Superior temporal gyrus (tissue), 1 donor: ENCODE data around the gene SDCBP2.
A peak's percentile ranks its signal among the peaks of the same experiment; 100 is the strongest.

Experiments used
- DNase-seq: peaks from one replicate; pipeline ENCODE4 v3.0.0-alpha.2; 2016; ENCODE audit errors: extremely low spot score

SDCBP2 gene

GRCh38 chr20:1331101-1331500 is 2.2 kb upstream of the SDCBP2 start:
- no peak for DNase-seq

GRCh38 chr20:1330075-1330830 is 1.3 kb upstream of the SDCBP2 start:
- no peak for DNase-seq

GRCh38 chr20:1327827-1328679 is 886 bp downstream of the SDCBP2 start:
- DNase-seq, result no peak

GRCh38 chr20:1327241-1327653 is 1.7 kb downstream of the SDCBP2 start:
- peak; percentile 68 for DNase-seq

GRCh38 chr20:1326031-1326930 is 2.7 kb downstream of the SDCBP2 start:
- peak; percentile 25 for DNase-seq

GRCh38 chr20:1325173-1326030 is 3.5 kb downstream of the SDCBP2 start:
- peak; percentile 98 for DNase-seq

GRCh38 chr20:1324598-1325172 is 4.3 kb downstream of the SDCBP2 start:
- DNase-seq, result no peak

GRCh38 chr20:1323830-1324597 is 4.9 kb downstream of the SDCBP2 start:
- no peak for DNase-seq

DNA sequence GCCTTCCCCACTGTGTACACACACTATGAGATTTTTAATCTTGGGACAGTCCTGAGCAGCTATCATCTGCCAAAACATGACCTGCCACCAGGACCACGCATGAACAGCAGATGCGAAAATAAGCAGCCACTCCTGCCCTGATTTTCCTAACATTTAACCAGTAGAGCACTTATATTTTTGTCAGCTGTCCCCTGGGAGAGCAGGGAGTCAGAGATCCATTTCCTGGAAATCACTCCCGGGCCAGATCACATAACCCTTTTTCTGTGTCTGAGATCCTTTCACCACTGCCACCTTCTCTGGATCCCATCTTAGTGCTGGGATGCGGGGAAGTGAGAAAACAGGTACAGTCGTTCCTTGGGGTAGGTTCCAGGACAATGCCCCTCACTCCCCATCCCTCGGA is 5.7 kb downstream of the SDCBP2 start:
- DNase-seq, result no peak

- peak; percentile 24 for DNase-seq
Measured at GRCh38 chr20:1322511-1323245, 6.3 kb downstream of the SDCBP2 start.

GRCh38 chr20:1321654-1321939 is 7.3 kb downstream of the SDCBP2 start:
- DNase-seq, result no peak

DNA sequence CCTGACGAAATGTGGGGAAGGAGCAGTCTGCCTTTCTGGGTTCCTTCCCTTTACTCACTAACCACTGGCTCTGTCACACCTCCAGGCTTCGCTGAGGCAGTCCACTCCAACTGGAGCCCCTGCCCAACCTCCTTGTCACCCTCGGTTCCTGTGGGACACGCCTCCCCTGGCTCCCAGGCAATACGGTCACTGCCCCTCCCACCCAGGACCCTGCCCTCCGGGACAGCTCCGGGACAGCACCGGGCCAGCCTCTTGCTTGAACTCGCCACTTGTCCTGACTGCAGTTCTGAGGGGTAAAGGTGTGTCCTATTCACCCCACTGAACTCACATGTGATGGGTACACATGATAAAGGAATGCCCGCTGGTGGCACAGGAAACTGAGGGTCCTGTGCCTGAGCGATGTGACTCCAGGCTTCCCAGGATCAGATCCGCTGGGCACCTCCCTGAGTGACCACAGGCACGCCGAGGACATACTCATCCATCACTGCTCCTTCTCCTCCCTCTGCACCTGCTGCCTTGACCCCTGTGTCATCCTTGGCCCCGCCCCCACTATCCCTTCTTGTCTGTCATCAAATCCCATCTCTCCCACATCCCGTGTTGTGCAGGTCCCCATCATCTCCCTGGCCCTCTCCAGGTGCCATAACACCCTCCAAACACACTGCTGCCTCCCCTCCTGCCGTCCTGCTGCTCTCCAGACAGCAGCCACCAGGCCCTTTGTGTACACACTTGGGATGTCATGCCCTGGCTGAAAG is 7.9 kb downstream of the SDCBP2 start:
- DNase-seq, result no peak

- DNase-seq, result no peak
Measured at GRCh38 chr20:1320016-1320415, 8.9 kb downstream of the SDCBP2 start.

DNA sequence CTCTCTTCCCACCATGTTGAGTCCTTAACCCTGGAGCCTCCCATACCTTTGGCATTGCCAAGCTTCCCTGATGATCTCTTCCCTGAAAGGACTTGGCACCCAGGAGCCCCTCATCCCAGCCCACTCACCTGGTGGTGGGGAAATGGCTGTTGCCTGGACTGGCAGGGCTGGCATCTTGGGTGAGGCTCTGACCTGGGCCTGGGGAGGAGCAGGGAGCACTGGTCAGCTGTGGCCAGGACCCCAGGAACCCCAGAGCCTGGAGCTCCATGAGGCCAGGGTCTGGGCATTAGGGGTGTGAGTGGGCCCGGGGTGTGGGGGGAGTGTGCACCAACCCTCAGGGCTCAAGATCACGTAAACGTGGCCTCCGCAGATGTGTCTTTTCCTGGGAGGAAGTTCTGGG is 9.5 kb downstream of the SDCBP2 start:
- DNase-seq, result no peak

DNA sequence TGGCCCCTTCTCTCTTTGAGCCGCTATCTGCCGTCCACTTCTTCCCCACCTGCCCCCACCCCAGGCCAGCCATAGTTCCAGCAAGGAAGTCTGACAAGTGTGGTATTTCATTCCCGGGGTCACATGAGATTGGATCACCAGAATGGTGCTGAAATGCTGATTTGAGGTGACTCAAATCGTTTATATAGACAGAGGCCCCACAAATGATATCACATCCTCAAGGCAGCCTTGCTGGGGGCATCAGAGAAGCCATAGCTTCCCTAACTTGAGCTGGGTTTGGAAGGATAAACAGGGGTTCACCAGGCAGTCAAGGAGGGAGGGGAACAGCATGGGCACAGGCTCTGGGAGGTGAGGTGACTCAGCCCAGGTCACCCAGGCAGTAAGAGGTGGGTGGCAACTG is 9.9 kb downstream of the SDCBP2 start:
- no peak for DNase-seq

DNA sequence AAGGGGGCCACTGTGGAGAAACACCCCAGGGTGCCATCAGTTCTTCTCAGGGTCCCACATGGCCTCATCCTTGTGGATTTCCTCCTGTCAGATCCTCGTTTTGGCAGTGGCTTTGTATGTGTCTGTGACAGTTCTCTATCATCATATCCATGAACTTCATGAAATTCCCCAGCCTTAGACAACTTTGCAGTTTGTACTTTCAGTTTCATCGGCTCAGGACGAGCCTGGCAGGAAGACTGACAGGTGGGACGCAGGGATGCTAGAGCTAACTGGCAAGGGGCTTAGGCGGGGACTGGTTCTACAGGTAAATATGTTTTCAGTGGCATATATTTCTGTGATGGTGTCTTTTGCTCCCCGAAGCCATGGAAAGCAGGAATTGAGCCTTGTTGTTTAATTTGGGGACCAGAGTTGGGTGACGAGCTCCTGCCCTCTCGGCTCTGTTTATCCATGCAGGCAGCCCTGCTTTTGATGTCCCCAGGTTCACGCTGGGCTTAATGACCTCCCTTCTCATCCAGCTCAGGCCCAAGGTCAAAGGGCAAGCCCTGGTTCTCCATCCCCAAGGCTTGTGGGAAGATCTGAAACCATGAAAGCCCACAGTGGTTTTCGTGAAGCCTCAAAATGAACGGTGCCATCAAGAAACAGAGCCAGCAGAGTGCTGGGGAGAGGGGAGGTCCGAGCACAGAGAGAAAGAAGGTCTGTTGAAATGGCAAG is 11.2 kb downstream of the SDCBP2 start:
- DNase-seq, result no peak

DNA sequence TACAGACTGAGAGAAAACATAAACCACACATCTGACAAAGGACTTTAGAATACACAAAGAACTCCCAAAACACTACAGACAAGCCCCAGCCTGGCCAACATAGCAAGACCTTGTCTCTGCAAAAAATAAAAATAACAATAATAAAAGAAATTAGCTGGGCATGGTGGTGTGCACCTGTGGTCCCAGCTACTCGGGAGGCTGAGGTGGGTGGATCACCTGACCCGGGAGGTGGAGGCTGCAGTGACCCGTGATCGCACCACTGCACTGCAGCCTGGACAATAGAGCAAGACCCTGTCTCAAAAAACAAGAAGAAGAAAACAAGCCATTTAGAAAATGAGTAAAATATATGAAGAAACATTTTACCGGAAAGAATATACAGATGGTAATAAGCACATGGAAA is 13.1 kb downstream of the SDCBP2 start:
- DNase-seq, result no peak
